ENCODE results near the gene ALDH3A2.

- TF ChIP-seq EZH2 (IDR thresholded peaks at IDR 0.05; ENCODE audit: insufficient read depth, poor library complexity, severe bottlenecking): no peak
- no peak for TF ChIP-seq EZH2phosphoT487 (IDR thresholded peaks at IDR 0.05; ENCODE audit: insufficient read depth, low read depth)
Measured at GRCh38 chr17:19713901-19714361, 65.4 kb downstream of the ALDH3A2 start.

Measured in GM23248 (cell line).